Measurements from ENCODE around the gene BEST3. TPM values are rescaled to one million over a fixed set of nuclear protein-coding genes. Genes with fewer than 3 reads are reported as not detected.

BEST3 gene
- total RNA-seq, 1 donor from 2014 or later = 0.80 TPM

- intact Hi-C loops (cut with micrococcal nuclease) = no loop called here
- no peak overlapping the region for H3K4me3 ChIP-seq
- H3K36me3 ChIP-seq = no peaks in the 10 kb centered on the region
- no peak for DNase-seq
- no peak for TF ChIP-seq CTCF (IDR thresholded peaks at IDR 0.05; ENCODE audit: borderline replicate concordance)
- H3K4me1 ChIP-seq = peaks cover 5% of the 10 kb centered on the region
- no peak overlapping the region for H3K27ac ChIP-seq (replicated peaks)
- no peaks in the 10 kb centered on the region for H3K27me3 ChIP-seq (ENCODE audit: low read depth)
- H3K9me3 ChIP-seq (replicated peaks) = no peaks in the 10 kb centered on the region
Measured at GRCh38 chr12:69733638-69734037, 34.5 kb upstream of the BEST3 start.

GRCh38 chr12:69732088-69732487 lies 33.0 kb upstream of the BEST3 start:
- H3K9me3 ChIP-seq (replicated peaks) = no peaks in the 10 kb centered on the region
- no peak for TF ChIP-seq CTCF (IDR thresholded peaks at IDR 0.05; ENCODE audit: borderline replicate concordance)
- no peaks in the 10 kb centered on the region for H3K36me3 ChIP-seq
- peaks cover 5% of the 10 kb centered on the region for H3K4me1 ChIP-seq
- intact Hi-C loops (cut with micrococcal nuclease) = no loop called here
- no peak overlapping the region for H3K27ac ChIP-seq (replicated peaks)
- no peak overlapping the region for H3K4me3 ChIP-seq
- no peaks in the 10 kb centered on the region for H3K27me3 ChIP-seq (ENCODE audit: low read depth)
- no peak for DNase-seq

GRCh38 chr12:69726922-69727321 lies 27.8 kb upstream of the BEST3 start:
- no peak for DNase-seq
- H3K36me3 ChIP-seq = no peaks in the 10 kb centered on the region
- intact Hi-C loops (cut with micrococcal nuclease) = no loop called here
- no peak overlapping the region for H3K4me3 ChIP-seq
- no peak for TF ChIP-seq CTCF (IDR thresholded peaks at IDR 0.05; ENCODE audit: borderline replicate concordance)
- peaks cover 5% of the 10 kb centered on the region for H3K4me1 ChIP-seq
- no peaks in the 10 kb centered on the region for H3K27me3 ChIP-seq (ENCODE audit: low read depth)
- peaks cover 4% of the 10 kb centered on the region for H3K9me3 ChIP-seq (replicated peaks)
- peak overlapping the region; percentile 43 for H3K27ac ChIP-seq (replicated peaks)

- intact Hi-C loops (cut with micrococcal nuclease) = no loop called here
- DNase-seq = no peak
- Histone ChIP-seq H3K9me3 (replicated peaks) (peaks cover 4% of the 10 kb centered on the region), H3K4me3 (no peak overlapping the region), H3K4me1 (peaks cover 22% of the 10 kb centered on the region), H3K27me3 (ENCODE audit: low read depth) (peaks cover 3% of the 10 kb centered on the region), H3K27ac (replicated peaks) (no peak overlapping the region), H3K36me3 (no peaks in the 10 kb centered on the region)
- TF ChIP-seq CTCF (IDR thresholded peaks at IDR 0.05; ENCODE audit: borderline replicate concordance) = no peak
Measured at GRCh38 chr12:69720750-69721149, 21.6 kb upstream of the BEST3 start.

- Histone ChIP-seq H3K27me3 (ENCODE audit: low read depth) (peaks cover 3% of the 10 kb centered on the region), H3K9me3 (replicated peaks) (peaks cover 4% of the 10 kb centered on the region), H3K36me3 (no peaks in the 10 kb centered on the region), H3K4me1 (peaks cover 22% of the 10 kb centered on the region), H3K27ac (replicated peaks) (no peak overlapping the region), H3K4me3 (no peak overlapping the region)
- intact Hi-C loops (cut with micrococcal nuclease) = no loop called here
- no peak for TF ChIP-seq CTCF (IDR thresholded peaks at IDR 0.05; ENCODE audit: borderline replicate concordance)
- no peak for DNase-seq
Measured at GRCh38 chr12:69719336-69720316, 20.5 kb upstream of the BEST3 start.

Measured in left ventricle myocardium inferior (tissue), 1 donor.